ENCODE measurements around the gene TMEM185B.
"Not testable (repeated sequence)": the region's sequence is repeated elsewhere in the genome, so short reads cannot be mapped to it uniquely, and the experiment has no call there.

TMEM185B gene

DNA sequence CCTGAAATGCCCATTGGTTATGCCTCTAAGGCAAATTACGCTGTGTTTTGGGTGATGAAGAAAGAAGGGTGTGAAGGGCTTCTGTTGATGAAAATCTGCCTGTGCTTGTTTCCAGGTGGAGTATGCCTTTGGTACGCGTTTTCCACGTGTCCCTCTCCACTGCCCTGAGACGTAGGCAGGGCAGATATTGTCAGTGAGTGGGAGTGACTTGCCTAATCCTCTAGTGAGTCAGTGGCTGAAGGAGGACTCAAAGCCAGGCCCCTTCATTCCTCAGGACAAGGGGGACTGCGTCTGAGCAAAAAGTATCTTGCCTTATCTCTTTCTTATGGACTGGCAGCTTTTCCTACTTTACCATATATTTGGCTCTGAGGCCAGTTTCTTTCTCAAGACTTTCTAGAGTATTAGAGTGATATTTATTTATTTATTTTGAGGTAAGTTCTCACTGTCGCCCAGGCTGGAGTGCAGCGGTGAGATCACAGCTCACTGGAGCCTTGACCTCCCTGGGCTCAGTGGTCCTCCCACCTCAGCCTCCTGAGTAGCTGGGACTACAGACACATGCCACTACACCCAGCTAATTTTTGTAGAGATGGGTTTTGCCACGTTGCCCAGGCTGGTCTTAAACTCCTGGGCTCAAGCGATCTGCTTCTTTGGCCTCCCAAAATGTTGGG, 39.7 kb upstream of the TMEM185B start:
- no peaks in the 10 kb centered on the region for H3K27me3 ChIP-seq (ENCODE audit: insufficient read depth, insufficient read length)
- H3K9ac ChIP-seq (ENCODE audit: insufficient read length, low read depth) = no peak overlapping the region
- TF ChIP-seq YY1 (IDR thresholded peaks at IDR 0.05; ENCODE audit: insufficient read depth, insufficient read length) = no peak
- TF ChIP-seq SUZ12 (IDR thresholded peaks at IDR 0.05; ENCODE audit: extremely low read depth, insufficient read depth, insufficient read length) = no peak
- no peak for TF ChIP-seq ZNF274 (IDR thresholded peaks at IDR 0.05; ENCODE audit: low read depth, low read length)
- H3K36me3 ChIP-seq (ENCODE audit: insufficient read depth, insufficient read length, low read length) = no peaks in the 10 kb centered on the region
- peaks cover 4% of the 10 kb centered on the region for H3K4me1 ChIP-seq (ENCODE audit: insufficient read depth, insufficient read length)
- H3K4me3 ChIP-seq (ENCODE audit: insufficient read length, low read depth) = no peak overlapping the region
- DNase-seq (ENCODE audit: low read depth, low spot score) = no peak
- peaks cover 17% of the 10 kb centered on the region; the same call in 1 of the 2 replicates for H3K9me3 ChIP-seq (ENCODE audit: insufficient read depth, low read length)

DNA sequence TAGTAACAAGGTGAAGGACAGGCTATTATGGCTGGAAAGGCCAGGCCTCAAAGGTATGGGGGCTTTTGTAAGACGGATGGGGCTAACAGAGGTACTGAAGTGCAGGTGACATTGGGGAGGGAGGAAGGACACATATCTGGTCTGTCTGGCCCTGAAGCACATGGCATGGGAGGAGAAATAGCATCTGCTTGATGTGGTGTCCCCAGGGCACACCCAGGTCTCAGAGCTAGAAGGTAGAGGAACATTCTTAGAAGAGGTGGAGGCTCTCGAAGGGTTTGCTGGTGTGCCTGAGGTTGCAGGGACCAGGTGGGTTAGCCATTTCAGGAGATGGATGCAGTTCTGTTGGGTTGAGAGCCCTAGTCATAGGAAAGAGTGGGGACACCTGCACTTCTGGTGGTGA, 39.0 kb upstream of the TMEM185B start:
- DNase-seq (ENCODE audit: low read depth, low spot score) = no peak
- no peaks in the 10 kb centered on the region for H3K27me3 ChIP-seq (ENCODE audit: insufficient read depth, insufficient read length)
- H3K4me3 ChIP-seq (ENCODE audit: insufficient read length, low read depth) = no peak overlapping the region
- H3K9ac ChIP-seq (ENCODE audit: insufficient read length, low read depth) = no peak overlapping the region
- peaks cover 4% of the 10 kb centered on the region for H3K4me1 ChIP-seq (ENCODE audit: insufficient read depth, insufficient read length)
- H3K36me3 ChIP-seq (ENCODE audit: insufficient read depth, insufficient read length, low read length) = no peaks in the 10 kb centered on the region
- TF ChIP-seq SUZ12 (IDR thresholded peaks at IDR 0.05; ENCODE audit: extremely low read depth, insufficient read depth, insufficient read length) (no peak), YY1 (IDR thresholded peaks at IDR 0.05; ENCODE audit: insufficient read depth, insufficient read length) (no peak), ZNF274 (IDR thresholded peaks at IDR 0.05; ENCODE audit: low read depth, low read length) (no peak)
- H3K9me3 ChIP-seq (ENCODE audit: insufficient read depth, low read length) = peaks cover 17% of the 10 kb centered on the region; the same call in 1 of the 2 replicates

DNA sequence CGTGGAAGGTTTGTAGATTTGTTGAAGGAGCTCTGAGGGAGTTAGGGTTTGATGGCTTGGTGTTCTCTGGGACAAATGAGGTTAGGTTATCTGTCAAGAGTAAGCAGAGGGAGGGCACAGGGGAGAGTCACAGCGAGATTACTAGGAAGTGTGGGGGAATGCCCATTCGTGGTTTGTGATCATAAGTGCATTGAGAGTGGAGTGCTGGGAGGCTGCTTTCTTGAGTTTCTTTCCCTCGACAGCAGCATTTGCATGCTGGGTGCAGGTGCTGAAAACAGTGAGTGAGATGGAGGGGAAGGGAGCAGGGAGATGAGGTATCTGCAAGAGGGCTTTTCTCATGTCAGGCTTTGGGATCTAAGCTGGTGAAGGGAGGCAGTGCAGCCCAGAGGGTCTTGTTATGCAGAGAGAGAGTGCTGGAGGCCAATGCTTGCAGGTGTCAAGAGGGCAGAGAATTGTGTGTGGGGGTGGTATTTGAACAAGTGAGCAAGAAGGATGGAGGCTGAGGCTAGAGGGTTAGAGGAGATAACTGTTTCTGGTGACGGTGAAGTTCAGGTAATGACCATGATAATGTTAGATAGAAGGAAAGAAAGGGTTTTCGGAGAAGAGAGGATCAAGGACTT, 38.3 kb upstream of the TMEM185B start:
- no peak for DNase-seq (ENCODE audit: low read depth, low spot score)
- Histone ChIP-seq H3K9ac (ENCODE audit: insufficient read length, low read depth) (no peak overlapping the region), H3K4me3 (ENCODE audit: insufficient read length, low read depth) (no peak overlapping the region), H3K9me3 (ENCODE audit: insufficient read depth, low read length) (peaks cover 17% of the 10 kb centered on the region; the same call in 1 of the 2 replicates), H3K4me1 (ENCODE audit: insufficient read depth, insufficient read length) (peaks cover 4% of the 10 kb centered on the region), H3K36me3 (ENCODE audit: insufficient read depth, insufficient read length, low read length) (no peaks in the 10 kb centered on the region), H3K27me3 (ENCODE audit: insufficient read depth, insufficient read length) (no peaks in the 10 kb centered on the region)
- TF ChIP-seq YY1 (IDR thresholded peaks at IDR 0.05; ENCODE audit: insufficient read depth, insufficient read length) (no peak), SUZ12 (IDR thresholded peaks at IDR 0.05; ENCODE audit: extremely low read depth, insufficient read depth, insufficient read length) (no peak), ZNF274 (IDR thresholded peaks at IDR 0.05; ENCODE audit: low read depth, low read length) (no peak)

DNA sequence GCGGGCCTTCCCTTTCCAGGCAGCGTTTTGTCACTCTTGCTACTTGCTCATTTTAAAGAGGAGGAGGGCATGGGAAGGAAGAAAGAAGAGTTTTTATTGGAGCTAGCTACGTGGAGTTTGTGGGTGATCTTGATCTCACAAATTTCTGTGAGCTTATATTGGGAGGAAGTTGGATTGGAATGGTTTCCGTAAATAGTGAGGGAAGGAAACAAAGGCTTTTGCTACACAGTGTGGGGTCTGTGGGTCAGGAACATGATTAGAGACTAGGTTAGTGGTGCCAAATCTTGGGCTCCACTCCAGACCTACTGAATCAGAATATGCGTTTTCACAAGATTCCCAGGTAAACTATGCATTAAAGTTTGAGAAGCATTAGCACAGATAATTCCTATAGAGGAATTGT, 37.5 kb upstream of the TMEM185B start:
- peaks cover 4% of the 10 kb centered on the region for H3K4me1 ChIP-seq (ENCODE audit: insufficient read depth, insufficient read length)
- peaks cover 17% of the 10 kb centered on the region; the same call in 1 of the 2 replicates for H3K9me3 ChIP-seq (ENCODE audit: insufficient read depth, low read length)
- no peaks in the 10 kb centered on the region for H3K36me3 ChIP-seq (ENCODE audit: insufficient read depth, insufficient read length, low read length)
- TF ChIP-seq ZNF274 (IDR thresholded peaks at IDR 0.05; ENCODE audit: low read depth, low read length) = no peak
- TF ChIP-seq YY1 (IDR thresholded peaks at IDR 0.05; ENCODE audit: insufficient read depth, insufficient read length) = no peak
- no peak for TF ChIP-seq SUZ12 (IDR thresholded peaks at IDR 0.05; ENCODE audit: extremely low read depth, insufficient read depth, insufficient read length)
- no peaks in the 10 kb centered on the region for H3K27me3 ChIP-seq (ENCODE audit: insufficient read depth, insufficient read length)
- H3K9ac ChIP-seq (ENCODE audit: insufficient read length, low read depth) = no peak overlapping the region
- no peak overlapping the region for H3K4me3 ChIP-seq (ENCODE audit: insufficient read length, low read depth)
- DNase-seq (ENCODE audit: low read depth, low spot score) = no peak

DNA sequence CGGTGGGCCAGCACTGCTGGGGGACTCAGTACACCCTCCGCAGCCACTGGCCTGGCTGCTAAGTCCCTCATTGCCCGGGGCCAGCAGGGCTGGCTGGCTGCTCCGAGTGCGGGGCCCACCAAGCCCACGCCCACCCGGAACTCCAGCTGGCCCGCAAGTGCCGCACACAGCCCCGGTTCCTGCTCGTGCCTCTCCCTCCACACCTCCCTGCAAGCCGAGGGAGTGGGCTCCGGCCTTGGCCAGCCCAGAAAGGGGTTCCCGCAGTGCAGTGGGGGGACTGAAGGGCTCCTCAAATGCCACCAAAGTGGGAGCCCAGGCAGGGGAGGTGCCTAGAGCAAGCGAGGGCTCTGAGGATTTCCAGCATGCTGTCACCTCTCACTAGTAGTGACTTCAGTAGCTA, 36.7 kb upstream of the TMEM185B start:
- H3K4me3 ChIP-seq (ENCODE audit: insufficient read length, low read depth); H3K4me1 ChIP-seq (ENCODE audit: insufficient read depth, insufficient read length): not testable (repeated sequence)

DNA sequence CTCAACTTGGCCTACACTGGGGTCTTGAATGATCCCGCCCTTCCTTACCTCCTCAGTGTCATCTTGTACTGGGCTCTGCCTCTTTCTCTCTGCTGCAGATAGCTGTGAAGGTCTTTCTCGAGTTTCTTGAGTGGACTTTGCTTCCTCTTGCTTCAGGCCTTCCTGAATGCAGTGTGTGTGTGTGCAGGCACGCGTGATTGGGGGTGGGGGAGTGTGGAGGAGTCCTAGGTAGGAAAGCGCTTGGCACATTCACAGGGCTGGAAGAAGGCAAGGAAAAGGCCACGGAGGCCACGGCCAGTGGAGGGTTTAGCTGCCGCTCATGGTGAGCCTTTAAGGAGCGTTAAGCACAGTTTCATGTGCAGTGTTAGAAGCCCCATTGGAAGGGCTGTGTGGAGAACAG, 35.0 kb upstream of the TMEM185B start:
- Histone ChIP-seq H3K36me3 (ENCODE audit: insufficient read depth, insufficient read length, low read length) (no peaks in the 10 kb centered on the region), H3K4me1 (ENCODE audit: insufficient read depth, insufficient read length) (peaks cover 6% of the 10 kb centered on the region), H3K9me3 (ENCODE audit: insufficient read depth, low read length) (peaks cover 17% of the 10 kb centered on the region; the same call in 1 of the 2 replicates), H3K9ac (ENCODE audit: insufficient read length, low read depth) (no peak overlapping the region), H3K27me3 (ENCODE audit: insufficient read depth, insufficient read length) (peaks cover 16% of the 10 kb centered on the region), H3K4me3 (ENCODE audit: insufficient read length, low read depth) (no peak overlapping the region)
- TF ChIP-seq SUZ12 (IDR thresholded peaks at IDR 0.05; ENCODE audit: extremely low read depth, insufficient read depth, insufficient read length) (no peak), YY1 (IDR thresholded peaks at IDR 0.05; ENCODE audit: insufficient read depth, insufficient read length) (no peak), ZNF274 (IDR thresholded peaks at IDR 0.05; ENCODE audit: low read depth, low read length) (no peak)
- DNase-seq (ENCODE audit: low read depth, low spot score) = no peak

More for the DNA sequence above, 36.7 kb upstream of the TMEM185B start:
- DNase-seq (ENCODE audit: low read depth, low spot score); H3K27me3 ChIP-seq (ENCODE audit: insufficient read depth, insufficient read length); H3K9ac ChIP-seq (ENCODE audit: insufficient read length, low read depth); H3K36me3 ChIP-seq (ENCODE audit: insufficient read depth, insufficient read length, low read length): not testable (repeated sequence)
- H3K9me3 ChIP-seq (ENCODE audit: insufficient read depth, low read length) = peaks cover 17% of the 10 kb centered on the region; the same call in 1 of the 2 replicates

DNA sequence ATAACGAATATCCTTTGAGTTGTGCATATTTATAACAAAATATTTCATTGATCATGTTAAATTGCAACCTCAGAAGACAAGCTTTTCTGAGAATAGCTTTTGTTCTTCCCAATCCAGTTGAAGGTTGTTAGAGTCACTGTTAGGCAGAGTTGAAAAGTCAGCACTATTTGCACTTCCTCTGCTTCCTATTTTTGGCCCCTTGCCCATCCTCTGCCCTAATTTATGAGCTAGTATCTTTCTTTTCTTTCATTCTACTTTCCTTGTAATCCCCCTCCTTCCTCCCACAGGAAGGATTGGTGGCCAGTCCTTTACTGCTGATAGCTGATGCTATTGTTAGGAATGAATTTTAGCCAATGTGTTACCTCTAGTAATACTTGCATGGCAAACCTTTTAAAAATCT, 34.3 kb upstream of the TMEM185B start:
- TF ChIP-seq ZNF274 (IDR thresholded peaks at IDR 0.05; ENCODE audit: low read depth, low read length) (no peak), YY1 (IDR thresholded peaks at IDR 0.05; ENCODE audit: insufficient read depth, insufficient read length) (no peak), SUZ12 (IDR thresholded peaks at IDR 0.05; ENCODE audit: extremely low read depth, insufficient read depth, insufficient read length) (no peak)
- Histone ChIP-seq H3K4me1 (ENCODE audit: insufficient read depth, insufficient read length) (peaks cover 6% of the 10 kb centered on the region), H3K36me3 (ENCODE audit: insufficient read depth, insufficient read length, low read length) (no peaks in the 10 kb centered on the region), H3K4me3 (ENCODE audit: insufficient read length, low read depth) (no peak overlapping the region), H3K27me3 (ENCODE audit: insufficient read depth, insufficient read length) (peaks cover 18% of the 10 kb centered on the region), H3K9ac (ENCODE audit: insufficient read length, low read depth) (no peak overlapping the region), H3K9me3 (ENCODE audit: insufficient read depth, low read length) (peaks cover 17% of the 10 kb centered on the region; the same call in 1 of the 2 replicates)
- no peak for DNase-seq (ENCODE audit: low read depth, low spot score)
